GM18508 (cell line): ENCODE data around the gene FBXO17.
"Not testable (repeated sequence)": the region's sequence is repeated elsewhere in the genome, so short reads cannot be mapped to it uniquely, and the experiment has no call there.

ENCODE experiments used
- ATAC-seq: cut with Tn5 transposase; IDR thresholded peaks from one replicate; pipeline ENCODE4 v1.9.1; 2021; ENCODE audit warnings: moderate number of reproducible peaks; ENCODE audit not compliant: insufficient read depth, unreplicated experiment

FBXO17 gene

DNA sequence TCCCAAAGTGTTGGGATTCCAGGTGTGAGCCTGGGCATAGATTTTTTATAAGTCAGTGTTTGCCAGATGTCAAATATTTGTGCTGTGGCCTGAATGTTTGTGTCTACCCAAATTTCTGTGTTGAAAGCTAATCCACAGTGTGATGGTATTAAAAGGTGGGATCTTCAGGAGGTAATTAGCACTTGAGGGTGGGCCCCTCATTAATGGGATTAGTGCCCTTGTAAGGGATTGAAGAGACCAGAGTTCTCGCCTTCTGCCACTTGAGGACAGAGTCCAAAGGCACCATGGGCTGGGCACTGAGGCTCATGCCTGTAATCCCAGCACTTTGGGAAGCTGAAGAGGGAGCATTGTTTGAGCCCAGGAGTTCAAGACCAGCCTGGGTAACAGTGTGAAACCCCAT is 9.7 kb upstream of the FBXO17 start:
- no peak for ATAC-seq

DNA sequence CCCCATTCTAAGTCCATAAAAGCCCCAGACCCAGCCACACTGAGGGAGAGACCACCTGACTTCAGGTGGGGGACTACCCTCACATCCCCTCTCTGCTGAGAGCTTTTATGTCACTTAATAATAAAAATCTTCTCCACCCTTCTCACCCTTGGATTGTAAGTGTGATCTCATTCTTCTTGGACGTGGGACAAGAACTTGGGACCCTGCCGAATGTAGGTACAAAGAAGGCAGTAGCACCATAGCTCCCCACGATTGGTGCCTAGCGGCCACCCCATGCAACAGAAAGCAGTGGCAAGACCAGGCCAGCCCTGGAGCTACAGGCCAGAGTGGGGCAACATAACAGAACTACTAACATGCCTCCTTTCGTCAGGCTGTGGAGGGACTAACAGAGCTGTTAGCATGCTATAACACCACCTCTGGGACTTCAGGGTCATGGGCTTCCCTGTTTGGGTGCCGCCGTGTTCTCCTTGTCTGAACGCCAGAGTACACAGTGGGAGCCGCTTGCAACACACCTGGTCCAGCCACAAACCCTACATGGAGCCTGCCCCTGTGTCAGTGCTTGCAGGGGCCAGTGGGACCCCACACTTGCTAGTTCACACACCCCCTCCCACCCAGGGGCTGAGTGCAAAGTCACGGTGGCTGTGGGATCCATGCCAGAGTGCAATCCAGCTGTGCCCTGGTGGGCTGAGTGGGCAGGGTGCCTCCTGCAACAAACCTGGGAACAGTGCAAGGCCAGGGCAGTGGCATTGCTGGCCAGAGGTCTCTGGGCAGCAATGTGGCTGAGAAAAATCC is 5.2 kb upstream of the FBXO17 start:
- no peak for ATAC-seq

- ATAC-seq: no peak
These were observed 4.3 kb upstream of the FBXO17 start for GRCh38 chr19:38979812-38980211.

GRCh38 chr19:38978326-38978689 is 2.8 kb upstream of the FBXO17 start:
- ATAC-seq: no peak

DNA sequence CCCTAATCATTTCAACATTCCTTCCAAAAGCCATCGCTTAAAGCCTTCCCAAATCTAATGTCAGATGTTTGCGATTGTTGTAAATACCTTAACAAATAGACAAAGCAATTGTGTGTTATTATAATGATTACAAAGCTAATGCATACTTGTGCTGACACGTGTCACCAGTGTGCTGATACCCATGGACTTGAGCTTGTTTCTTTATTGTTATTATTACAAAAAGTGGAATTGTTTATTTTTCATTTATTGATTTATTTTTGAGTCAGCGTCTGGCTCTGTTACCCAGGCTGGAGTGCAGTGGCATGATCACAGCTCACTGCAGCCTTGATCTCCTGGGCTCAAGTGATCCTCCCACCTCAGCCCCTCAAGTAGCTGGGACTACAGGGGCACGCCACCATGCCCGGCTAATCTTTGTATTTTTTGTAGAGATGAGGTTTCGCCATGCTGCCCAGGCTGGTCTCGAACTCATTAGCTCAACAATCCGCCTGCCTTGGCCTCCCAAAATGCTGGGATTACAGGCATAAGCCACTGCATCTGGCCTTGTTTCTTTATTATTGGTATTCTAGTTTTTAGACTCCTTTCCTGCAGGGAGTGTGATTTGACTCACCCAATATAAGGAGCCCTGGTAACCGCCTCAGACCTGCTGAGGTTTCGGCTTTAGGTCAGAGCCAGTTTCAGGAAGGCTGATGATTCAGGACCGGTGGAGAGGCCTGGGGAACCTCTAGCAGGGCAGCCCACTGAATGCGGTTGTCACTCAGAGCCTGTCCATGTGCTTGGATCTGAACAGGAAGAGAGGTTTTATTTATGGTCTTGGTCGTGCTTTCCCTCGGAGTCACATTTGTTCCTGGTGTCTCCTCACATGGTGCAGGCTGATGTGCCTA is 2.1 kb upstream of the FBXO17 start:
- ATAC-seq: peak; percentile 72

GRCh38 chr19:38975861-38976271 is 324 bp upstream of the FBXO17 start:
- ATAC-seq: no peak

GRCh38 chr19:38974624-38975213 is 823 bp downstream of the FBXO17 start:
- no peak for ATAC-seq

GRCh38 chr19:38971672-38972071 is 3.9 kb downstream of the FBXO17 start:
- no peak for ATAC-seq

DNA sequence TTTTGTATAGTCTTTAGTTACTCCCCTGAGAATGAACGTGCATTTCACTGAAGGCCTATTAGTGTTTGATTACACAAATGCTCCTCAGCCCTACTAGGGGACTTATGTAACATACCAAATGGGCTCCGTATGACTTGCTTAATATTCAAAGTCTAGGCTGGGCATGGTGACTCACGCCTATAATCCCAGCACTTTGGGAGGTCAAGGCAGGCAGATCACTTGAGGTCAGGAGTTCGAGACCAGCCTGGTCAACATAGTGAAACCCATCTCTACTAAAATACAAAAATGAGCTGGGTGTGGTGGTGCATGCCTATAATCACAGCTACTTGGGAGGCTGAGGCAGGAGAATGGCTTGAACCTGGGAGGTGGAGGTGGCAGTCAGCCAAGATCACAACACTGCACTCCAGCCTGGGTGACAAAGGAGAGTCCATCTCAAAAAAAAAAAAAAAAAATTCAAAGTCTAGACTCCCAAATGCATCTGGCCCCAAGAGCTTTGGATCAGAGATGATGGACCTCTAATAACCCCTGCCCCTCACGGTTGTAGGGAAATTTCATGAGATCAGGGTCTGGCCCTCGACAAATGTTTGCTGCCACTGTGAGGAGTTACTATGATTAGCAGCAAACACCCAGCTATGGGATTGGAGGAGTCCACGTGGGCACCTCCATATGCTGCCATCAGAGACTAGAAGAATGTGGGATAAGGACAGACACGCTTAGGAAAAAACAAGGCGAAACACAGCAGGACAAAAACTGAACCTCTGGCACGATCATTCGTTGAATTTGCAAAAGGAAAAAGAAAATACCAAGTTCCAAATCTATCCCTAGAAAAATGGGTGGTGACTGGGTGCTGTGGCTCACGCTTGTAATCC is 4.6 kb downstream of the FBXO17 start:
- no peak for ATAC-seq

GRCh38 chr19:38966149-38966548 is 9.4 kb downstream of the FBXO17 start:
- ATAC-seq: not testable (repeated sequence)

GRCh38 chr19:38964738-38965137 is 10.8 kb downstream of the FBXO17 start:
- no peak for ATAC-seq

DNA sequence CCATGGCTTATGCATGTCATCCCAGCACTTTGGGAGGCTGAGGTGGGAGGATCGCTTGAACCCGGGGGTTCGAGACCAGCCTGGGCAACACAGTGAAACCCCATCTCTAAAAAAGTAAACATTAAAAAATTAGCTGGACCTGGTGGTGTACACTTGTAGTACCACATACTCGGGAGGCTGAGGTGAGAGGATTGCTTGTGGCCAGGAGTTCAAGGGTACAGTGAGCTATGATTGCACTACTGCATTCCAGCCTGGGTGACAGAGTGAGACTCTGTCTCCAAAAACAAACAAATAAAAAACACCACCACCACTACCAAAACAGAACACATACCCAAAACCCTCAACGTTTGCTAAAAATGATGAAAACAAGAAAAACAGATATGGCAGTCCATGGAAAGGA is 15.9 kb downstream of the FBXO17 start:
- no peak for ATAC-seq

DNA sequence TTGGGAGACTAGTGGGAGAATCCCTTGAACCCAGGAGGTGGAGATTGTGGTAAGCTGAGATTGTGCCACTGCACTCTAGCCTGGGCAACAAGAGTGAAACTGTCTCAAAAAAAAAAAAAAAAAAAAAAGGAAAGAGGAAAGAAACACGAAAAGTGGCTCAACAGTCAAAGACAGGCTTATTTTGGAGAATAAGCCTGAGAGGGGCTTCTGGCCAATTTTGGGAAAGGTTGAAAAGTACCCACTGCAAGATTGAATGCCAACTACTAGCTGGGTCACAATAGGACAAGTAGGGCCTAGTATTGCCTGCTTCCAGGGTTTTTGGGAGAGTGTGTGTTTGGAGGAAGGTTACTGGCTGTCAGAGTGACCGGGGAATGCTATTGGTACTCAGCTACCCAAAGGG is 17.2 kb downstream of the FBXO17 start:
- ATAC-seq: no peak

DNA sequence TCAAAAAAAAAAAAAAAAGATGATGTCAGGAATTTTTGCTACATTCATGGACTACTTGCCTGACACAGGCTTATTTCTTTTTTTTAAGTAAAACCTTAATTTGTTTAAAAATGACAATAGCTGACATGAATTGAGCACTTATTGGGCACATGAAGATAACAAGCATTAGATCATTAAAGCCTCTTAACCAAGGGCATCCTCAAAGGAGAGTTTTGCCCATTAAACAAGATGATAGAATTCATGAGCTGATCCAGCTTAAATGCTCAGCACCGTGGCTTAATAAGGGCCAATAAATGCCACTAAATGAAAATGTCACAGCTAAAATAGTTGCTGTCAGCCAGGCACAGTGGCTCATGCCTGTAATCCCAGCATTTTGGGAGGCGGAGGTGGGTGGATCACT is 19.3 kb downstream of the FBXO17 start:
- ATAC-seq: no peak

- no peak for ATAC-seq
These were observed 21.9 kb downstream of the FBXO17 start for GRCh38 chr19:38953677-38954076.

DNA sequence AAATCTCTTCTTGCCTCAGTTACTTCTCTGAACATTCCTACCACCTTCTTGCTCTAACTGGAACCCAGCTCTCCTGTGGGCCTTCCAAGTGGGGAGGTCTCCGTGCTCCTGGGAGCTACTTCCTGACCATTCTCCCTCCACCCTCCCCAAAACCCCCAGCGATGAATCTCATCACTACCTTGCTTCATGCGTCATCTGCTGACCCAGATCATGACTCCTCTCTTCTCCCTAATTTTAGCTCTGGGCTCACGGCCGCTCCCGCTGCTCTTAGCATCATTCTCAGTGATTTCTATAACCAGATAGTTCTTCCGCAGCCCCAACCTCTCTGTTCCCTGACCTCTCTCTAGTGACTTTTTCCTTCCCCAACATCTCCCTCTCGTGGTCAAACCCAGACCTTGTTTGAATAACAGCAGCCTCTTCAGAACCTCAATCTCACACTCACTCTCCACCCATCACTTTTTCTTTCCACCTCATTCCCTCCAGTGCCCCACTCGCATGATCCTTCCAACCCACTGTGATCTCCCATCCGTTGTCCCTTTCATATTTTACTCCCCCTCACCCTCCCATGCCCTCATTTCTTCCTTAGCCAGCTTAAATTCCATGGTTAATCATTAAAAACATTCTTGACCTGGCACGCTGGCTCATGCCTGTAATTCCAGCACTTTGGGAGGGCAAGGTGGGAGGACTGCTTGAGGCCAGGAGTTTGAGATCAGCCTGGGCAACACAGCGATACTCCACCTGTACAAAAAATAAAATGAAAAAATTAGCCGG is 23.0 kb downstream of the FBXO17 start:
- no peak for ATAC-seq

GRCh38 chr19:38951187-38951586 is 24.4 kb downstream of the FBXO17 start:
- ATAC-seq: no peak

DNA sequence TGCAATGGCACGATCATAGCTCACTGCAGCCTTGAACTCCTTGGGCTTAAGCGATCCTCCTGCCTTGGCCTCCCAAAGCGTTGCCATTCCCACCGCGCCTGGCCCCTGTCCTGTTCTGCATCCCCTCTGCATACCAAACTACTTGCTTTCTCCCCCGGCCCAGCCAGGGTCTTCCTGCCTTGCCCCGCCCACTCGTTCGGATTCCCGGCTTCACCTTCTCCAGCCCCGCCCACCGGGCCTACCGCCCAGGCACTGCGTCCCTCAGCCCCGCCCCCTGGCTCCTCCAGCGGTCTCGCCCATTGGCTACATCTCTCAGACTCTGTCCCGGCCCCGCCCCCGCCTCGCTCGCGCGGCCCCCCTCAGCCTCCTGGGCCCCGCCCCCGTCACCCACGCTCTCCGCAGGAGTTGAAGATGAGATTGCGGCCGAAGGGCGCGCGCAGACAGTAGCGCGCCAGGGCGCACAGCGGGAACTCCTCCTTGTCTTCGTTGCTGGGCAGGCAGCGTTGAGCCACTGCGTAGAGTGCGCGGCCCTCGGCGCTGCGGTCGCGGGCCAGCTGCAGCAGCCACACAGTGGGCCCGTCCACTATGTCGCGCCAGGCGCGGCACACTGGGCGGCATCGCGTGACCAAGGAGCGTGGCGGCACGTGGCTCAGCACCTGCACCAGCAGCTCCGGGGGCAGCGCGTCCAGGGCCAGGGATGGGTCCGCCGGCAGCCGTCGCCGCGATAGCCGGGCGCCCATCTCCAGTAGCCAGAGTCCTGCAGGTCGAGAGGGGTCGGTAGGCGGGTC is 25.8 kb downstream of the FBXO17 start:
- no peak for ATAC-seq
